ENCODE measurements around the gene PROKR2. TPM values are rescaled to one million over a fixed set of nuclear protein-coding genes. Genes with fewer than 3 reads are reported as not detected.

The PROKR2 gene
- total and polyA plus RNA-seq, 9 of the 15 experiments (the other 6 are each of a cell fraction or from before 2014, with no cell fraction given), result not detected

- ATAC-seq (no peak), DNase-seq (ENCODE audit: extremely low read depth in 1 of 4, low spot score in 3 of 4) (no peak), FAIRE-seq (no peak)
- ChIA-PET CTCF (ENCODE audit: low intra/inter-chr PET ratio) (no interaction called here), POLR2A (no interaction called here)
- in situ Hi-C loops (cut with MboI) (no loop called here), intact Hi-C loops (cut with micrococcal nuclease) (no loop called here)
- H3K27ac ChIP-seq (ENCODE audit: extremely low read depth, low read depth, low read length), result no peak overlapping the region
- H3K4me3 ChIP-seq, result no peak overlapping the region
- no TSS peak for BruUV-seq (replicated peaks)
- no peaks in the 10 kb centered on the region for H4K20me1 ChIP-seq (replicated peaks; ENCODE audit: control insufficient read depth, insufficient read depth, low read length)
- no peaks in the 10 kb centered on the region for H3K9me3 ChIP-seq (replicated peaks; ENCODE audit: control insufficient read depth, insufficient read depth, low read depth, low read length)
- no peak overlapping the region for H2AFZ ChIP-seq (ENCODE audit: low read depth, low read length)
- H3K4me1 ChIP-seq (replicated peaks in 1 of 2; ENCODE audit: control insufficient read depth in 2 of 2, insufficient read depth in 2 of 2, low read length in 2 of 2), result no peaks in the 10 kb centered on the region
- WGBS (ENCODE audit: insufficient coverage, low coverage, missing lambda C conversion rate), result 0% methylated on average over 4 of the region's 4 CpGs
- no peak overlapping the region for H3K9ac ChIP-seq (ENCODE audit: insufficient read depth in 1 of 2, low read depth in 2 of 2, low read length in 2 of 2)
- no peak for TF ChIP-seq DLX4 (CRISPR knock-in tag; IDR thresholded peaks at IDR 0.05)
- peak; percentile 25; the same call in 1 of the 2 replicates for TF ChIP-seq ZNF316 (IDR thresholded peaks at IDR 0.05)
- no peaks in the 10 kb centered on the region for H3K27me3 ChIP-seq (ENCODE audit: control insufficient read depth in 2 of 2, insufficient read depth in 2 of 2, low read length in 2 of 2)
- H3K36me3 ChIP-seq (ENCODE audit: control insufficient read depth, insufficient read depth, low read length), result no peaks in the 10 kb centered on the region
- no peaks in the 10 kb centered on the region for H3K9me1 ChIP-seq (ENCODE audit: control insufficient read depth, insufficient read depth, low read length)
- no peaks in the 10 kb centered on the region for H3K79me2 ChIP-seq (ENCODE audit: control insufficient read depth, insufficient read depth, low read length)
- H3K4me2 ChIP-seq (ENCODE audit: insufficient read depth, low read length), result no peak overlapping the region
Measured at GRCh38 chr20:5361176-5361575, 44.4 kb upstream of the PROKR2 start.

GRCh38 chr20:5357946-5358345, 41.2 kb upstream of the PROKR2 start:
- no peaks in the 10 kb centered on the region for H3K27me3 ChIP-seq (ENCODE audit: control insufficient read depth in 2 of 2, insufficient read depth in 2 of 2, low read length in 2 of 2)
- no peaks in the 10 kb centered on the region for H3K9me3 ChIP-seq (replicated peaks; ENCODE audit: control insufficient read depth, insufficient read depth, low read depth, low read length)
- no peak overlapping the region for H3K4me3 ChIP-seq
- BruUV-seq (replicated peaks), result no TSS peak
- FAIRE-seq, result no peak
- no peak overlapping the region for H3K27ac ChIP-seq (ENCODE audit: extremely low read depth, low read depth, low read length)
- in situ Hi-C loops (cut with MboI), result no loop called here
- no peak overlapping the region for H3K4me2 ChIP-seq (ENCODE audit: insufficient read depth, low read length)
- no peaks in the 10 kb centered on the region for H3K36me3 ChIP-seq (ENCODE audit: control insufficient read depth, insufficient read depth, low read length)
- CTCF ChIA-PET (ENCODE audit: low intra/inter-chr PET ratio), result no interaction called here
- no peak overlapping the region for H3K9ac ChIP-seq (ENCODE audit: insufficient read depth in 1 of 2, low read depth in 2 of 2, low read length in 2 of 2)
- no peak for DNase-seq (ENCODE audit: extremely low read depth in 1 of 4, low spot score in 3 of 4)
- no peak for ATAC-seq
- H2AFZ ChIP-seq (ENCODE audit: low read depth, low read length), result no peak overlapping the region
- H3K9me1 ChIP-seq (ENCODE audit: control insufficient read depth, insufficient read depth, low read length), result no peaks in the 10 kb centered on the region
- POLR2A ChIA-PET, result no interaction called here
- intact Hi-C loops (cut with micrococcal nuclease), result no loop called here
- H3K79me2 ChIP-seq (ENCODE audit: control insufficient read depth, insufficient read depth, low read length), result no peaks in the 10 kb centered on the region
- TF ChIP-seq RFX5 (IDR thresholded peaks at IDR 0.05; ENCODE audit: low read depth, low read length) (no peak), MED1 (CRISPR knock-in tag; IDR thresholded peaks at IDR 0.05; ENCODE audit: borderline replicate concordance) (no peak), PHF20 (IDR thresholded peaks at IDR 0.05; ENCODE audit: partially characterized antibody) (no peak), ZZZ3 (IDR thresholded peaks at IDR 0.05) (no peak), HNRNPLL (IDR thresholded peaks at IDR 0.05; ENCODE audit: low read depth, low read length, poor library complexity, severe bottlenecking) (no peak), TAF9B (IDR thresholded peaks at IDR 0.05; ENCODE audit: partially characterized antibody) (no peak), MLLT1 (IDR thresholded peaks at IDR 0.05) (no peak), KLF13 (tag; IDR thresholded peaks at IDR 0.05; ENCODE audit: borderline replicate concordance, low read depth) (no peak), RB1 (IDR thresholded peaks at IDR 0.05; ENCODE audit: low read depth) (no peak), ZNF347 (CRISPR knock-in tag; IDR thresholded peaks at IDR 0.05; ENCODE audit: low read depth) (no peak)
- no peaks in the 10 kb centered on the region for H4K20me1 ChIP-seq (replicated peaks; ENCODE audit: control insufficient read depth, insufficient read depth, low read length)
- H3K4me1 ChIP-seq (replicated peaks in 1 of 2; ENCODE audit: control insufficient read depth in 2 of 2, insufficient read depth in 2 of 2, low read length in 2 of 2), result no peaks in the 10 kb centered on the region
- 21% methylated on average over 2 of the region's 2 CpGs for WGBS (ENCODE audit: insufficient coverage, low coverage, missing lambda C conversion rate)
